ENCODE measurements around the gene CHD1. TPM values are rescaled to one million over a fixed set of nuclear protein-coding genes. Genes with fewer than 3 reads are reported as not detected.

The CHD1 gene
- total and polyA plus RNA-seq, 7 donors, result 9.5 to 30.4 (median 13.6) TPM

GRCh38 chr5:98905857-98906688, 22.7 kb downstream of the CHD1 start:
- H3K36me3 ChIP-seq (ENCODE audit: insufficient read depth in 1 of 2, low read depth in 1 of 2), result peaks cover 0 to 38% of the 10 kb centered on the region in 2 donors
- H3K27me3 ChIP-seq (ENCODE audit: insufficient read depth in 3 of 3, low read length in 2 of 3), result no peaks in the 10 kb centered on the region
- peak; percentile 44 to 82 (median 54) for ATAC-seq
- DNase-seq, result no peak
- peak; percentile 80 for TF ChIP-seq CTCF (IDR thresholded peaks at IDR 0.05)
- no peak overlapping the region for H3K4me3 ChIP-seq
- H3K9me3 ChIP-seq, result no peaks in the 10 kb centered on the region
- no peak overlapping the region for H3K27ac ChIP-seq
- intact Hi-C loops (cut with DNase I), result loop anchor here (2.0 kb wide), 1 partner anchor 127 kb away; no protein-coding TSS in a partner anchor
- peaks cover 18% of the 10 kb centered on the region for H3K4me1 ChIP-seq
- WGBS, 3 donors, result 81 to 85% (median 84%) methylated on average over 3 of the region's 3 CpGs

- Histone ChIP-seq H3K9me3 (no peaks in the 10 kb centered on the region), H3K4me1 (peaks cover 17% of the 10 kb centered on the region), H3K4me3 (no peak overlapping the region), H3K27me3 (ENCODE audit: insufficient read depth in 3 of 3, low read length in 2 of 3) (no peaks in the 10 kb centered on the region), H3K27ac (no peak overlapping the region), H3K36me3 (ENCODE audit: insufficient read depth in 1 of 2, low read depth in 1 of 2) (peaks cover 3 to 51% of the 10 kb centered on the region in 2 donors)
- DNase-seq, result no peak
- 86 to 88% (median 88%) methylated on average over 6 of the region's 6 CpGs for WGBS, 3 donors
- intact Hi-C loops (cut with DNase I), result loop anchor here (5.0 kb wide), 2 partner anchors 37 to 42 kb away; no protein-coding TSS in a partner anchor
- ATAC-seq, result peak in 3 of 4 donors; percentile 47 to 67 (median 66)
- TF ChIP-seq CTCF (IDR thresholded peaks at IDR 0.05), result no peak
Measured at GRCh38 chr5:98904780-98905179, 24.0 kb downstream of the CHD1 start.

- Histone ChIP-seq H3K36me3 (ENCODE audit: insufficient read depth in 1 of 2, low read depth in 1 of 2) (peaks cover 7 to 71% of the 10 kb centered on the region in 2 donors), H3K4me3 (no peak overlapping the region), H3K9me3 (no peaks in the 10 kb centered on the region), H3K4me1 (peaks cover 12% of the 10 kb centered on the region), H3K27ac (no peak overlapping the region), H3K27me3 (ENCODE audit: insufficient read depth in 3 of 3, low read length in 2 of 3) (no peaks in the 10 kb centered on the region)
- DNase-seq, result no peak
- no peak for TF ChIP-seq CTCF (IDR thresholded peaks at IDR 0.05)
- no peak for ATAC-seq
- intact Hi-C loops (cut with DNase I), result loop anchor here (5.0 kb wide), 2 partner anchors 35 to 40 kb away; no protein-coding TSS in a partner anchor
- 85 to 94% (median 92%) methylated on average over 1 of the region's 1 CpG for WGBS, 3 donors
Measured at GRCh38 chr5:98902733-98903132, 26.1 kb downstream of the CHD1 start.

GRCh38 chr5:98899456-98899855, 29.4 kb downstream of the CHD1 start:
- H3K9me3 ChIP-seq, result no peaks in the 10 kb centered on the region
- intact Hi-C loops (cut with DNase I), result no loop called here
- H3K36me3 ChIP-seq (ENCODE audit: insufficient read depth in 1 of 2, low read depth in 1 of 2), result peaks cover 10 to 100% of the 10 kb centered on the region in 2 donors

More at GRCh38 chr5:98899456-98899855, 29.4 kb downstream of the CHD1 start:
- H3K4me1 ChIP-seq, result no peaks in the 10 kb centered on the region
- ATAC-seq (no peak), DNase-seq (no peak)
- no peaks in the 10 kb centered on the region for H3K27me3 ChIP-seq (ENCODE audit: insufficient read depth in 3 of 3, low read length in 2 of 3)
- H3K4me3 ChIP-seq, result no peak overlapping the region
- no peak overlapping the region for H3K27ac ChIP-seq
- TF ChIP-seq CTCF (IDR thresholded peaks at IDR 0.05), result no peak
